GM20000 (cell line): ENCODE measurements around the gene DUS1L.

Source experiments
- DNase-seq: peaks from one replicate; pipeline ENCODE4 v3.0.0; 2012; ENCODE audit warnings: low spot score
- TF ChIP-seq, protein P1 (sequence below): IDR thresholded peaks from 2 replicates; pipeline ENCODE4 v1.5.1; 2012; ENCODE audit warnings: mild to moderate bottlenecking, control low read depth; ENCODE audit errors: extremely low read depth, missing control alignments

The DUS1L gene

GRCh38 chr17:82021900-82022309 lies 43.7 kb downstream of the DUS1L start:
- DNase-seq: no peak
- TF ChIP-seq, protein P1, sequence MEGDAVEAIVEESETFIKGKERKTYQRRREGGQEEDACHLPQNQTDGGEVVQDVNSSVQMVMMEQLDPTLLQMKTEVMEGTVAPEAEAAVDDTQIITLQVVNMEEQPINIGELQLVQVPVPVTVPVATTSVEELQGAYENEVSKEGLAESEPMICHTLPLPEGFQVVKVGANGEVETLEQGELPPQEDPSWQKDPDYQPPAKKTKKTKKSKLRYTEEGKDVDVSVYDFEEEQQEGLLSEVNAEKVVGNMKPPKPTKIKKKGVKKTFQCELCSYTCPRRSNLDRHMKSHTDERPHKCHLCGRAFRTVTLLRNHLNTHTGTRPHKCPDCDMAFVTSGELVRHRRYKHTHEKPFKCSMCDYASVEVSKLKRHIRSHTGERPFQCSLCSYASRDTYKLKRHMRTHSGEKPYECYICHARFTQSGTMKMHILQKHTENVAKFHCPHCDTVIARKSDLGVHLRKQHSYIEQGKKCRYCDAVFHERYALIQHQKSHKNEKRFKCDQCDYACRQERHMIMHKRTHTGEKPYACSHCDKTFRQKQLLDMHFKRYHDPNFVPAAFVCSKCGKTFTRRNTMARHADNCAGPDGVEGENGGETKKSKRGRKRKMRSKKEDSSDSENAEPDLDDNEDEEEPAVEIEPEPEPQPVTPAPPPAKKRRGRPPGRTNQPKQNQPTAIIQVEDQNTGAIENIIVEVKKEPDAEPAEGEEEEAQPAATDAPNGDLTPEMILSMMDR: no peak

GRCh38 chr17:82021107-82021899 lies 44.3 kb downstream of the DUS1L start:
- peak; percentile 71 for DNase-seq
- TF ChIP-seq, protein P1: peak; percentile 60

DNA sequence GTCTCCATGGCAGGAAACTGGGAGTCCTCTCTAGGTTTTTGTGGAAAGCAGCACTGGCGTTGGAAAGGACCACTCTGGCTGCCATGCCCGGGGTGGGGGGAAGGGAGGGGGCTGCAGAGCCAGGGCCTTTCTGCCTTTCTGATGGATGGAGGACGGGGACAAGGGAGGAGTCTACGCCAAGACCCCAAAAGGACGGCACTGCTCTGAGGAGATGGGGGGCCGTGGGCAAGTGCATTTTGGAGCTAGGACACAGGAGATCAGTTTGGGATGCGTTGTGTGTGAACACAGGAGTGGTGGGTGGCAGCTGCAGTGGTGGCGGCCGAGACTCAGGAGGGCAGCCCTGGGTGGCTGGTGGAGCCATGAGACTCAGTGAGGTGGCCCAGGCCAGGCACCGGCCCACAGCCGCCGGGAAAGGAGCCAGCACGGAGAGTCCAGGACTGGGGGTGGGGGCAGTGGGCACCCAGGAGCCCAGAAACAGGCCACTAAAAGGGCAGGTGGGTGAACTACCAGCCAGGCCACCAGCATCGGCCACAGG lies 45.0 kb downstream of the DUS1L start:
- TF ChIP-seq, protein P1: no peak
- DNase-seq: no peak

- peak; percentile 88 for DNase-seq
- TF ChIP-seq, protein P1: peak; percentile 90
Observed at GRCh38 chr17:82019690-82020571, 45.7 kb downstream of the DUS1L start.

- no peak for DNase-seq
- TF ChIP-seq, protein P1: no peak
Observed at GRCh38 chr17:82018989-82019689, 46.5 kb downstream of the DUS1L start.

- no peak for DNase-seq
- TF ChIP-seq, protein P1: no peak
Observed at GRCh38 chr17:82018152-82018988, 47.2 kb downstream of the DUS1L start.
